B cell (primary cell): ENCODE results near the gene SLC25A14. TPM values are rescaled to one million over a fixed set of nuclear protein-coding genes. Genes with fewer than 3 reads are reported as not detected.

Experiments used
- ATAC-seq: fragments of 200-7000 bp; cut with Tn5 transposase; one replicate; pipeline ENCODE4 v1.10.0; 2021; ENCODE audit warnings: low read depth, mild to moderate bottlenecking, moderate number of reproducible peaks, moderate library complexity
- CTCF ChIA-PET: fragments of 350-600 bp; sonication (Branson Sonifier 250); formaldehyde crosslinking; loops from one replicate; lab custom pipeline; 2021; ENCODE audit warnings: antibody characterized with exemption, inconsistent platforms; lab: Charles Lee
- POLR2A ChIA-PET: fragments of 350-600 bp; sonication (Branson Sonifier 250); formaldehyde crosslinking; loops from one replicate; lab custom pipeline; 2021; ENCODE audit warnings: antibody characterized with exemption; lab: Charles Lee
- DNase-seq: peaks from one replicate; pipeline ENCODE4 v3.0.0; 2013
- H2AFZ ChIP-seq: 2 replicates; pipeline ENCODE4 v1.6.1; 2012; ENCODE audit warnings: mild to moderate bottlenecking, low read depth, low read length; ENCODE audit not compliant: insufficient read depth, poor library complexity, severe bottlenecking
- H3K27ac ChIP-seq, 2 donors: 1 replicate in 1 of 2; 2 replicates in 1 of 2; pipeline ENCODE4 v1.5.1; 2012 to 2013; ENCODE audit warnings: low read length in 2 of 2, mild to moderate bottlenecking in 2 of 2, moderate library complexity in 1 of 2
- H3K27me3 ChIP-seq, 4 experiments: fragments of 200-600 bp in 1 of 4; sonication (generic) in 1 of 4; replicated peaks in 1 of 4; 1 replicate in 2 of 4; 2 replicates in 2 of 4; pipeline versions ENCODE4 v1.6.1 to v1.7.0; 2013 to 2016; ENCODE audit warnings: low read length in 3 of 4, mild to moderate bottlenecking in 2 of 4, mixed read lengths in 1 of 4, moderate library complexity in 1 of 4; ENCODE audit not compliant: insufficient read depth in 4 of 4, control insufficient read depth in 3 of 4; ENCODE audit errors: control extremely low read depth in 1 of 4
- H3K36me3 ChIP-seq, 2 experiments: replicated peaks in 1 of 2; 1 replicate in 1 of 2; 2 replicates in 1 of 2; pipeline versions ENCODE4 v1.6.1 to v1.7.1; 2013; ENCODE audit warnings: low read length in 1 of 2; ENCODE audit not compliant: insufficient read depth in 2 of 2, control insufficient read depth in 1 of 2; ENCODE audit errors: control extremely low read depth in 1 of 2, extremely low read depth in 1 of 2
- H3K4me1 ChIP-seq, 2 donors: fragments of 200-600 bp in 1 of 2; sonication (generic) in 1 of 2; 1 replicate in 1 of 2; 2 replicates in 1 of 2; pipeline versions ENCODE4 v1.5.1 to v1.6.1; 2013 to 2017; ENCODE audit warnings: low read length in 2 of 2; ENCODE audit not compliant: control insufficient read depth in 2 of 2, insufficient read depth in 2 of 2
- H3K4me2 ChIP-seq: replicated peaks from 2 replicates; pipeline ENCODE3; 2012; ENCODE audit warnings: mild to moderate bottlenecking, low read depth, low read length; ENCODE audit not compliant: poor library complexity, severe bottlenecking
- H3K4me3 ChIP-seq, 5 experiments: fragments of 200-600 bp in 1 of 5; sonication (generic) in 1 of 5; 1 replicate in 3 of 5; 2 replicates in 2 of 5; pipeline versions ENCODE4 v1.5.1 to v1.7.0; 2011 to 2016; ENCODE audit warnings: low read length in 4 of 5, mild to moderate bottlenecking in 4 of 5, low read depth in 2 of 5, control low read depth in 1 of 5, moderate library complexity in 1 of 5; ENCODE audit not compliant: insufficient read depth in 1 of 5; ENCODE audit errors: control extremely low read depth in 1 of 5, extremely low read depth in 1 of 5
- H3K79me2 ChIP-seq: fragments of 200-600 bp; sonication (generic); one replicate; pipeline ENCODE4 v1.6.0; 2016; ENCODE audit warnings: low read length; ENCODE audit not compliant: control insufficient read depth, insufficient read depth
- H3K9ac ChIP-seq: fragments of 200-600 bp; sonication (generic); 2 replicates; pipeline ENCODE4 v1.6.1; 2017; ENCODE audit warnings: mild to moderate bottlenecking, low read length, moderate library complexity
- H3K9me3 ChIP-seq, 3 donors: one replicate each; pipeline versions ENCODE4 v1.6.1 to v1.7.1; 2013; ENCODE audit warnings: low read length in 2 of 3; ENCODE audit not compliant: control insufficient read depth in 2 of 3, insufficient read depth in 1 of 3; ENCODE audit errors: control extremely low read depth in 1 of 3
- H4K20me1 ChIP-seq: 2 replicates; pipeline ENCODE4 v1.6.0; 2012; ENCODE audit warnings: mild to moderate bottlenecking, low read length; ENCODE audit not compliant: insufficient read depth, control insufficient read depth, poor library complexity, severe bottlenecking
- H3K27ac Mint-ChIP-seq: one replicate; pipeline ENCODE4 v1.8.0; 2021; ENCODE audit warnings: mixed read lengths
- H3K27me3 Mint-ChIP-seq: one replicate; pipeline ENCODE4 v1.8.0; 2021; ENCODE audit warnings: mixed read lengths
- H3K4me1 Mint-ChIP-seq: one replicate; pipeline ENCODE4 v1.8.0; 2021; ENCODE audit warnings: mixed read lengths
- H3K4me3 Mint-ChIP-seq: one replicate; pipeline ENCODE4 v1.8.0; 2021; ENCODE audit warnings: mixed read lengths
- H3K9me3 Mint-ChIP-seq: one replicate; pipeline ENCODE4 v1.8.0; 2022; ENCODE audit warnings: mixed read lengths; ENCODE audit not compliant: insufficient read depth
- CTCF ChIP-seq: fragments of 200-600 bp; IDR thresholded peaks from one replicate; pipeline ENCODE4 v1.8.0; 2022; ENCODE audit warnings: antibody characterized with exemption, mild to moderate bottlenecking
- EZH2 ChIP-seq: IDR thresholded peaks from 2 replicates; pipeline ENCODE4 v1.6.1; 2012; ENCODE audit warnings: borderline replicate concordance, low read depth, mild to moderate bottlenecking, moderate library complexity, low read length; ENCODE audit not compliant: insufficient read depth, poor library complexity, severe bottlenecking
- WGBS: methylation state at CpG from one replicate; pipeline ENCODE4 v1.1.5; 2013; ENCODE audit warnings: missing lambda C conversion rate; ENCODE audit not compliant: insufficient coverage; 5-methylcytosine and 5-hydroxymethylcytosine counted together
- intact Hi-C: fragments of 100-400 bp; cut with micrococcal nuclease; formaldehyde crosslinking; loops from one replicate; pipeline ENCODE4 v1.10.0; 2022
- polyA plus RNA-seq: library from polyadenylated mRNA; depleted of rRNA; stranded (reverse); fragments of >200 nt; gene quantifications from 2 replicates; pipeline ENCODE4 v1.2.3, GENCODE V29; 2012
- total RNA-seq, 2 donors: library from RNA; stranded (reverse); fragments of 120-200 nt in 1 of 2; gene quantifications; 1 replicate in 1 of 2; 2 replicates in 1 of 2; pipeline versions ENCODE4 v1.2.3 to v1.2.4, GENCODE V29; 2013 to 2022

Gene SLC25A14
- total and polyA plus RNA-seq, 2 donors (not counting 1 experiment from before 2014, with no cell fraction given): 13.1 to 23.7 TPM

GRCh38 chrX:130401415-130402207, 61.9 kb downstream of the SLC25A14 start, which contains the start of gene RBMX2:
Gene RBMX2, plus strand, starts transcription at chrX:130401987. Its CDS starts 46 bp downstream, at chrX:130402033.
- DNase-seq: peak; percentile 78
- ChIA-PET POLR2A (no interaction called here), CTCF (no interaction called here)
- peaks cover 26% of the 10 kb centered on the region for H3K4me1 Mint-ChIP-seq
- Histone ChIP-seq H3K27me3 (peaks cover 0 to 9% (median 0%) of the 10 kb centered on the region in 4 experiments), H3K4me2 (peak within 1 kb of the TSS; percentile 68), H3K4me3 (peak within 1 kb of the TSS; percentile 73 to 81 (median 73)), H4K20me1 (no peaks in the 10 kb centered on the region), H3K36me3 (peaks cover 0 to 2% of the 10 kb centered on the region in 2 experiments), H3K9me3 (no peaks in the 10 kb centered on the region), H3K27ac (peak within 1 kb of the TSS; percentile 67 to 87), H2AFZ (peak within 1 kb of the TSS; percentile 83), H3K4me1 (peaks cover 9 to 11% of the 10 kb centered on the region in 2 donors), H3K9ac (peak within 1 kb of the TSS; percentile 90), H3K79me2 (no peaks in the 10 kb centered on the region)
- ATAC-seq: peak; percentile 82
- no peaks in the 10 kb centered on the region for H3K9me3 Mint-ChIP-seq
- peak within 1 kb of the TSS; percentile 90 for H3K27ac Mint-ChIP-seq
- 0% methylated on average over 24 of the region's 47 CpGs for WGBS
- intact Hi-C loops: loop anchor here (1.0 to 2.0 kb wide), 2 partner anchors 61 to 501 kb away; partner anchors contain the start of gene ENOX2
- H3K4me3 Mint-ChIP-seq: peak within 1 kb of the TSS; percentile 95
- no peak for TF ChIP-seq EZH2
- TF ChIP-seq CTCF: no peak
- peaks cover 21% of the 10 kb centered on the region for H3K27me3 Mint-ChIP-seq

GRCh38 chrX:130402208-130402684, 62.5 kb downstream of the SLC25A14 start:
- Histone ChIP-seq H3K36me3 (peaks cover 0 to 2% of the 10 kb centered on the region in 2 experiments), H3K4me3 (peak overlapping the region; percentile 16 to 81 (median 73)), H3K27ac (peak overlapping the region in 1 of 2 donors; percentile 87), H3K27me3 (peaks cover 0 to 7% (median 0%) of the 10 kb centered on the region in 4 experiments), H3K9me3 (no peaks in the 10 kb centered on the region), H3K79me2 (no peaks in the 10 kb centered on the region), H3K9ac (peak overlapping the region; percentile 90), H3K4me2 (peak overlapping the region; percentile 68), H3K4me1 (peaks cover 9 to 11% of the 10 kb centered on the region in 2 donors), H2AFZ (peak overlapping the region; percentile 83), H4K20me1 (no peaks in the 10 kb centered on the region)
- CTCF ChIA-PET: no interaction called here
- H3K4me3 Mint-ChIP-seq: peak overlapping the region; percentile 95
- no peaks in the 10 kb centered on the region for H3K9me3 Mint-ChIP-seq
- peak overlapping the region; percentile 85 for H3K27ac Mint-ChIP-seq
- intact Hi-C loops: loop anchor here (2.0 kb wide), 1 partner anchor 501 kb away; the partner anchor contains the start of gene ENOX2
- 3% methylated on average over 6 of the region's 13 CpGs for WGBS
- ATAC-seq: no peak
- peaks cover 15% of the 10 kb centered on the region for H3K27me3 Mint-ChIP-seq
- POLR2A ChIA-PET: no interaction called here
- no peak for DNase-seq
- peaks cover 28% of the 10 kb centered on the region for H3K4me1 Mint-ChIP-seq
- TF ChIP-seq EZH2: no peak
- no peak for TF ChIP-seq CTCF
